WTC11 (cell line): Measurements from ENCODE around the gene BRI3. TPM values are rescaled to one million over a fixed set of nuclear protein-coding genes. Genes with fewer than 3 reads are reported as not detected.

Experiments used
- ATAC-seq: fragments of 200-7000 bp; cut with Tn5 transposase; 2 replicates; pipeline ENCODE4 v1.10.0; 2021; ENCODE audit warnings: mild to moderate bottlenecking, moderate library complexity
- CTCF ChIA-PET: fragments of 300-600 bp; sonication (Branson Sonifier 250); formaldehyde crosslinking; loops from one replicate; lab custom pipeline; 2021; ENCODE audit warnings: antibody characterized with exemption; lab: Charles Lee
- POLR2A ChIA-PET: fragments of 350-600 bp; sonication (Branson Sonifier 250); formaldehyde crosslinking; loops from one replicate; lab custom pipeline; 2021; ENCODE audit warnings: antibody characterized with exemption; lab: Charles Lee
- DNase-seq: peaks from one replicate; pipeline ENCODE4 v3.0.0; 2021; ENCODE audit warnings: low spot score
- H3K27ac Mint-ChIP-seq: 2 replicates; pipeline ENCODE4 v1.8.0; 2021; ENCODE audit warnings: mixed read lengths
- H3K27me3 Mint-ChIP-seq: 2 replicates; pipeline ENCODE4 v1.8.0; 2021; ENCODE audit warnings: low read depth, mild to moderate bottlenecking, moderate library complexity, mixed read lengths
- H3K36me3 Mint-ChIP-seq: 2 replicates; pipeline ENCODE4 v1.8.0; 2021; ENCODE audit warnings: mixed read lengths
- H3K4me1 Mint-ChIP-seq: 2 replicates; pipeline ENCODE4 v1.8.0; 2022; ENCODE audit warnings: mixed read lengths
- H3K4me3 Mint-ChIP-seq: 2 replicates; pipeline ENCODE4 v1.8.0; 2021; ENCODE audit warnings: mild to moderate bottlenecking, moderate library complexity, mixed read lengths
- H3K9me3 Mint-ChIP-seq: 2 replicates; pipeline ENCODE4 v1.8.0; 2021; ENCODE audit warnings: mixed read lengths
- FOXP1 ChIP-seq: sonication (generic); formaldehyde crosslinking; IDR thresholded peaks from 2 replicates; pipeline ENCODE4 v1.8.0; 2022; ENCODE audit warnings: missing genetic modification reagents, mild to moderate bottlenecking, moderate library complexity, borderline replicate concordance
- GABPB1 ChIP-seq: sonication (generic); formaldehyde crosslinking; IDR thresholded peaks from 2 replicates; pipeline ENCODE4 v1.8.1; 2023; ENCODE audit warnings: mild to moderate bottlenecking, missing genetic modification reagents
- HMGXB4 ChIP-seq: sonication (generic); formaldehyde crosslinking; IDR thresholded peaks from 2 replicates; pipeline ENCODE4 v1.8.1; 2023; ENCODE audit warnings: mild to moderate bottlenecking, moderate library complexity, missing genetic modification reagents
- SMAD3 ChIP-seq: sonication (generic); formaldehyde crosslinking; IDR thresholded peaks from 2 replicates; pipeline ENCODE4 v1.8.0; 2022; ENCODE audit warnings: missing genetic modification reagents, mild to moderate bottlenecking, borderline replicate concordance
- SMAD4 ChIP-seq: sonication (generic); formaldehyde crosslinking; IDR thresholded peaks from 2 replicates; pipeline ENCODE4 v1.8.0; 2022; ENCODE audit warnings: mild to moderate bottlenecking, missing genetic modification reagents
- ZBTB21 ChIP-seq: sonication (generic); formaldehyde crosslinking; IDR thresholded peaks from 2 replicates; pipeline ENCODE4 v1.8.1; 2023; ENCODE audit warnings: mild to moderate bottlenecking, missing genetic modification reagents, borderline replicate concordance
- ZNF138 ChIP-seq: sonication (generic); formaldehyde crosslinking; conservative IDR thresholded peaks from 2 replicates; pipeline ENCODE4 v1.8.1; 2022; ENCODE audit warnings: mild to moderate bottlenecking, moderate library complexity, missing genetic modification reagents
- ZNF263 ChIP-seq: sonication (generic); formaldehyde crosslinking; IDR thresholded peaks from 2 replicates; pipeline ENCODE4 v1.8.1; 2022; ENCODE audit warnings: low read depth, mild to moderate bottlenecking, moderate library complexity, missing genetic modification reagents
- ZNF423 ChIP-seq: fragments of 250-450 bp; sonication (Bioruptor Pico); IDR thresholded peaks from 2 replicates; pipeline ENCODE4 v2.1.2; 2022; ENCODE audit warnings: mild to moderate bottlenecking, moderate library complexity
- total RNA-seq: library from RNA; stranded (reverse); gene quantifications from 3 replicates; pipeline ENCODE4 v1.2.3, GENCODE V29; 2021
- TF ChIP-seq, protein P1 (sequence below): sonication (generic); formaldehyde crosslinking; IDR thresholded peaks from 2 replicates; pipeline ENCODE4 v1.8.0; 2022; ENCODE audit warnings: mild to moderate bottlenecking, missing genetic modification reagents
- TF ChIP-seq, protein P2 (sequence below): fragments of 250-450 bp; sonication (Bioruptor Pico); IDR thresholded peaks from 2 replicates; pipeline ENCODE4 v1.9.0; 2021; ENCODE audit warnings: mild to moderate bottlenecking
- TF ChIP-seq, protein P3 (sequence below): sonication (generic); formaldehyde crosslinking; IDR thresholded peaks from 2 replicates; pipeline ENCODE4 v1.8.0; 2023; ENCODE audit warnings: missing genetic modification reagents, mild to moderate bottlenecking, borderline replicate concordance

The BRI3 gene
- total RNA-seq, 1 experiment from 2014 or later: 112 TPM

GRCh38 chr7:98300595-98301372 lies 19.3 kb downstream of the BRI3 start:
- H3K4me1 Mint-ChIP-seq: peaks cover 14% of the 10 kb centered on the region
- peaks cover 2% of the 10 kb centered on the region; the same call in 1 of the 2 replicates for H3K27me3 Mint-ChIP-seq
- POLR2A ChIA-PET: interaction anchor here (1.5 kb wide), 1 partner anchor 100 kb away, joined by 3 read pairs; the partner anchor contains the start of gene BAIAP2L1
- CTCF ChIA-PET: interaction anchor here (1.4 to 2.3 kb wide), 2 partner anchors 13 to 100 kb away, joined by 3 to 8 read pairs; partner anchors contain the start of gene BAIAP2L1
- H3K27ac Mint-ChIP-seq: peak overlapping the region; percentile 78
- H3K36me3 Mint-ChIP-seq: peaks cover 38% of the 10 kb centered on the region
- peak; percentile 49; the same call in 1 of the 2 replicates for TF ChIP-seq GABPB1 (CRISPR knock-in tag)
- TF ChIP-seq, protein P1, sequence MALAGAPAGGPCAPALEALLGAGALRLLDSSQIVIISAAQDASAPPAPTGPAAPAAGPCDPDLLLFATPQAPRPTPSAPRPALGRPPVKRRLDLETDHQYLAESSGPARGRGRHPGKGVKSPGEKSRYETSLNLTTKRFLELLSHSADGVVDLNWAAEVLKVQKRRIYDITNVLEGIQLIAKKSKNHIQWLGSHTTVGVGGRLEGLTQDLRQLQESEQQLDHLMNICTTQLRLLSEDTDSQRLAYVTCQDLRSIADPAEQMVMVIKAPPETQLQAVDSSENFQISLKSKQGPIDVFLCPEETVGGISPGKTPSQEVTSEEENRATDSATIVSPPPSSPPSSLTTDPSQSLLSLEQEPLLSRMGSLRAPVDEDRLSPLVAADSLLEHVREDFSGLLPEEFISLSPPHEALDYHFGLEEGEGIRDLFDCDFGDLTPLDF (CRISPR knock-in tag): no peak
- H3K4me3 Mint-ChIP-seq: no peak overlapping the region
- ATAC-seq (no peak), DNase-seq (no peak)
- H3K9me3 Mint-ChIP-seq: no peaks in the 10 kb centered on the region

DNA sequence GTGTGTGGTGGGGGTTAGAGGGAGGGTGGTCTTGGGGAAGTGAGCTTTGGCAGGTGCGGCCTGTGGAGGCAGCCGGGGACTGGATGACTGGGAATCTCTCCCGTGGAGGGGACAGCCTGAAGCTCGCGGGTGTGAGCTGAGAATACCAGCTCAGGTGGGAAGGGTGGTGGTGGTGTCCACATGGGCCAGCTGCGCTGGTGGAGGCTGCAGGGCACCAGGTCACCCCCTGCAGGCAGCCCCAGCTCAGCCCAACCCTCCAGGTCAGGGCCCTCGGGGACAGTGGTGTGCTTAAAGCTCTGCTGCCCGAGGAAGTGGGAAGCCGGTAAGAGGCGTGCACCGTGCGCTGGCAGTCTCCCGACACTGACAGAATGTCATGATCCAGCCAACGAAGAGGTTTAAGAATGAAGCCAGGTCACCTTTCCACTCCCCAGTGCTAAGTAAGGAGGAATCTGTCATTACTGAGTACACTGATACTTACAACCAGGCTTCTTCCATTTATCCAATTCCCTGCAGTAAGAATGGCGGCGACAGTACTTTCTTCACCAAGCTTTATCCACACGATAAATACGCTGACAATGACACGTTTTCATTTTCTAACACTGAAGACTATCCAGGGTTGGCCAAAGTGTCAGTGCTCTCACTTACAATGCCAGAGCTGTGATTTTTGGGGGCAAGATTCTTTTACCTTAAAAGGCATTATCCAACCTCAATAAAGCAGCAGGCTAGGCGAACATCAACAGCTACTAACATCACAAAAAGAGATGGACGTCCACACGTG lies 20.4 kb downstream of the BRI3 start:
- POLR2A ChIA-PET: interaction anchor here (1.5 kb wide), 1 partner anchor 99 kb away, joined by 3 read pairs; the partner anchor contains the start of gene BAIAP2L1
- Mint-ChIP-seq H3K4me1 (peaks cover 14% of the 10 kb centered on the region), H3K27me3 (peaks cover 2% of the 10 kb centered on the region; the same call in 1 of the 2 replicates), H3K4me3 (no peak overlapping the region), H3K9me3 (no peaks in the 10 kb centered on the region), H3K27ac (peak overlapping the region; percentile 87), H3K36me3 (peaks cover 47% of the 10 kb centered on the region)
- ATAC-seq (no peak), DNase-seq (no peak)
- TF ChIP-seq SMAD3 (CRISPR knock-in tag) (no peak), FOXP1 (CRISPR knock-in tag) (no peak), ZNF138 (CRISPR knock-in tag) (no peak), SMAD4 (no peak), ZNF263 (CRISPR knock-in tag) (no peak), HMGXB4 (CRISPR knock-in tag) (no peak), ZNF423 (CRISPR knock-in tag) (no peak)
- TF ChIP-seq, protein P2, sequence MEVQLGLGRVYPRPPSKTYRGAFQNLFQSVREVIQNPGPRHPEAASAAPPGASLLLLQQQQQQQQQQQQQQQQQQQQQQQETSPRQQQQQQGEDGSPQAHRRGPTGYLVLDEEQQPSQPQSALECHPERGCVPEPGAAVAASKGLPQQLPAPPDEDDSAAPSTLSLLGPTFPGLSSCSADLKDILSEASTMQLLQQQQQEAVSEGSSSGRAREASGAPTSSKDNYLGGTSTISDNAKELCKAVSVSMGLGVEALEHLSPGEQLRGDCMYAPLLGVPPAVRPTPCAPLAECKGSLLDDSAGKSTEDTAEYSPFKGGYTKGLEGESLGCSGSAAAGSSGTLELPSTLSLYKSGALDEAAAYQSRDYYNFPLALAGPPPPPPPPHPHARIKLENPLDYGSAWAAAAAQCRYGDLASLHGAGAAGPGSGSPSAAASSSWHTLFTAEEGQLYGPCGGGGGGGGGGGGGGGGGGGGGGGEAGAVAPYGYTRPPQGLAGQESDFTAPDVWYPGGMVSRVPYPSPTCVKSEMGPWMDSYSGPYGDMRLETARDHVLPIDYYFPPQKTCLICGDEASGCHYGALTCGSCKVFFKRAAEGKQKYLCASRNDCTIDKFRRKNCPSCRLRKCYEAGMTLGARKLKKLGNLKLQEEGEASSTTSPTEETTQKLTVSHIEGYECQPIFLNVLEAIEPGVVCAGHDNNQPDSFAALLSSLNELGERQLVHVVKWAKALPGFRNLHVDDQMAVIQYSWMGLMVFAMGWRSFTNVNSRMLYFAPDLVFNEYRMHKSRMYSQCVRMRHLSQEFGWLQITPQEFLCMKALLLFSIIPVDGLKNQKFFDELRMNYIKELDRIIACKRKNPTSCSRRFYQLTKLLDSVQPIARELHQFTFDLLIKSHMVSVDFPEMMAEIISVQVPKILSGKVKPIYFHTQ (CRISPR knock-in tag): no peak
- CTCF ChIA-PET: interaction anchor here (1.4 to 2.3 kb wide), 2 partner anchors 14 to 99 kb away, joined by 3 to 8 read pairs; partner anchors contain the start of gene BAIAP2L1

DNA sequence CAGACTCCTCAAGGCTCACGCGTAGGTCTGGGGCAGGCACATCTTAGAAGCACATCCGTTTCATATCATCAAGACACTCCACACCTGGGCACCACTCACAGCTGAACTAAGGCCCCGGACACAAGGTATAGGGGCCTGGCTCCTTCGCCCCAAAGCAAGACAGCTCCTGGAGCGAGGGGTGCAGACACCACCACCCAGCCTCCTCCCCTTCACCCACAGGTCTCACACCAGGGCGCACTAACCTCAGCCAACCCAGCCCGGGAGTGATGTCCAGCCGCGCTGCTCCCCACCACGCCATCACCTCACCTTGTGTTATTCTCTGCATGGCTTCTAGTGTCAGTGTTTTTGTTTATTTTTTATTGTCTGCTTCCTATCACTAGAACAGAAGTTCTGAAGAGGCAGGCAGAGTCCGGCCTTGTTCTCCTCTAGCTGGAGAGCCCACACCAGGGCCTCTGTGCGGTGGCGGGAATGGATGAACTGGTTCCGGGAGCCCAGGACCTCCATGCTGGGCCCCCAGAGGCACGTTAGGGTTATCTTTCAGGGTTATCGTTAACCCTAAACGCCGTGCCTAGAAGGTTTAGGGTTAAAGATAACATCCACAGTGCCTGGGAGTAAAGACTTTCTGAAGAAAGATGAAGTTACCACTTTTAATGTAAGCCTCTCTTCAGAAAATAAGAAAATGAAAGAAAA lies 21.8 kb downstream of the BRI3 start:
- Mint-ChIP-seq H3K9me3 (no peaks in the 10 kb centered on the region), H3K27ac (no peak overlapping the region), H3K27me3 (peaks cover 2% of the 10 kb centered on the region; the same call in 1 of the 2 replicates), H3K4me3 (no peak overlapping the region), H3K4me1 (peaks cover 14% of the 10 kb centered on the region), H3K36me3 (peaks cover 56% of the 10 kb centered on the region)
- DNase-seq: no peak
- CTCF ChIA-PET: no interaction called here
- no peak for ATAC-seq
- POLR2A ChIA-PET: no interaction called here
- TF ChIP-seq, protein P3, sequence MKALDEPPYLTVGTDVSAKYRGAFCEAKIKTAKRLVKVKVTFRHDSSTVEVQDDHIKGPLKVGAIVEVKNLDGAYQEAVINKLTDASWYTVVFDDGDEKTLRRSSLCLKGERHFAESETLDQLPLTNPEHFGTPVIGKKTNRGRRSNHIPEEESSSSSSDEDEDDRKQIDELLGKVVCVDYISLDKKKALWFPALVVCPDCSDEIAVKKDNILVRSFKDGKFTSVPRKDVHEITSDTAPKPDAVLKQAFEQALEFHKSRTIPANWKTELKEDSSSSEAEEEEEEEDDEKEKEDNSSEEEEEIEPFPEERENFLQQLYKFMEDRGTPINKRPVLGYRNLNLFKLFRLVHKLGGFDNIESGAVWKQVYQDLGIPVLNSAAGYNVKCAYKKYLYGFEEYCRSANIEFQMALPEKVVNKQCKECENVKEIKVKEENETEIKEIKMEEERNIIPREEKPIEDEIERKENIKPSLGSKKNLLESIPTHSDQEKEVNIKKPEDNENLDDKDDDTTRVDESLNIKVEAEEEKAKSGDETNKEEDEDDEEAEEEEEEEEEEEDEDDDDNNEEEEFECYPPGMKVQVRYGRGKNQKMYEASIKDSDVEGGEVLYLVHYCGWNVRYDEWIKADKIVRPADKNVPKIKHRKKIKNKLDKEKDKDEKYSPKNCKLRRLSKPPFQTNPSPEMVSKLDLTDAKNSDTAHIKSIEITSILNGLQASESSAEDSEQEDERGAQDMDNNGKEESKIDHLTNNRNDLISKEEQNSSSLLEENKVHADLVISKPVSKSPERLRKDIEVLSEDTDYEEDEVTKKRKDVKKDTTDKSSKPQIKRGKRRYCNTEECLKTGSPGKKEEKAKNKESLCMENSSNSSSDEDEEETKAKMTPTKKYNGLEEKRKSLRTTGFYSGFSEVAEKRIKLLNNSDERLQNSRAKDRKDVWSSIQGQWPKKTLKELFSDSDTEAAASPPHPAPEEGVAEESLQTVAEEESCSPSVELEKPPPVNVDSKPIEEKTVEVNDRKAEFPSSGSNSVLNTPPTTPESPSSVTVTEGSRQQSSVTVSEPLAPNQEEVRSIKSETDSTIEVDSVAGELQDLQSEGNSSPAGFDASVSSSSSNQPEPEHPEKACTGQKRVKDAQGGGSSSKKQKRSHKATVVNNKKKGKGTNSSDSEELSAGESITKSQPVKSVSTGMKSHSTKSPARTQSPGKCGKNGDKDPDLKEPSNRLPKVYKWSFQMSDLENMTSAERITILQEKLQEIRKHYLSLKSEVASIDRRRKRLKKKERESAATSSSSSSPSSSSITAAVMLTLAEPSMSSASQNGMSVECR: no peak
- TF ChIP-seq ZBTB21 (CRISPR knock-in tag): no peak
